ENCODE results near the gene CDK5RAP3. TPM values are rescaled to one million over a fixed set of nuclear protein-coding genes. Genes with fewer than 3 reads are reported as not detected.

The CDK5RAP3 gene
- polyA plus RNA-seq, 1 of the 3 experiments (the other 2 are of a cell fraction): 208 TPM

GRCh38 chr17:48004983-48005382 is 34.1 kb downstream of the CDK5RAP3 start:
- no peak for DNase-seq
- Histone ChIP-seq H3K27me3 (ENCODE audit: insufficient read depth) (no peaks in the 10 kb centered on the region), H3K4me1 (ENCODE audit: control insufficient read depth in 1 of 2, insufficient read depth in 2 of 2, low read depth in 1 of 2, low read length in 1 of 2) (peaks cover 52 to 54% of the 10 kb centered on the region in 2 experiments), H3K4me2 (peak overlapping the region; percentile 72), H2AFZ (ENCODE audit: low read depth) (peak overlapping the region; percentile 91), H3K9me2 (no peaks in the 10 kb centered on the region), H3K79me2 (ENCODE audit: insufficient read depth) (no peaks in the 10 kb centered on the region), H3K9me3 (no peaks in the 10 kb centered on the region), H3K27ac (ENCODE audit: low read depth in 2 of 2, low read length in 1 of 2) (peak overlapping the region; percentile 99 to 100), H3F3A (replicated peaks; ENCODE audit: insufficient read depth) (peaks cover 44% of the 10 kb centered on the region), H3K4me3 (ENCODE audit: low read depth in 2 of 2, low read length in 1 of 2) (no peak overlapping the region), H3K9ac (peak overlapping the region; percentile 21), H4K20me1 (ENCODE audit: insufficient read depth) (no peaks in the 10 kb centered on the region), H3K36me3 (replicated peaks in 1 of 2; ENCODE audit: control insufficient read depth in 1 of 2, insufficient read depth in 2 of 2, low read length in 1 of 2) (no peaks in the 10 kb centered on the region)
- POLR2A ChIA-PET: interaction anchor here (2.2 to 9.0 kb wide), 4 partner anchors 10 to 43 kb away, joined by 15 to 223 read pairs (median 58); partner anchors contain the start of gene NFE2L1
- CTCF ChIA-PET: interaction anchor here (1.1 to 41.8 kb wide), 8 partner anchors 9 to 56 kb away, joined by 3 to 1752 read pairs (median 16); partner anchors contain the start of gene CDK5RAP3
- TF ChIP-seq CTCF (IDR thresholded peaks at IDR 0.05) (no peak), TAF1 (IDR thresholded peaks at IDR 0.05; ENCODE audit: borderline replicate concordance, low read depth, low read length) (no peak), MAX (IDR thresholded peaks at IDR 0.05; ENCODE audit: low read depth) (no peak), MXI1 (IDR thresholded peaks at IDR 0.05; ENCODE audit: low read depth, low read length) (no peak), FOXM1 (IDR thresholded peaks at IDR 0.05; ENCODE audit: low read depth) (no peak), FOSL2 (IDR thresholded peaks at IDR 0.05; ENCODE audit: borderline replicate concordance, low read depth) (no peak), ZBTB33 (IDR thresholded peaks at IDR 0.05; ENCODE audit: borderline replicate concordance, low read depth) (no peak), RCOR1 (IDR thresholded peaks at IDR 0.05; ENCODE audit: low read length) (0 out of 2 replicates have a peak, but pooled peaks have one; percentile 11), CHD2 (IDR thresholded peaks at IDR 0.05; ENCODE audit: low read length, partially characterized antibody) (peak; percentile 58), POLR2AphosphoS5 (IDR thresholded peaks at IDR 0.05; ENCODE audit: low read depth, low read length) (no peak), USF1 (IDR thresholded peaks at IDR 0.05; ENCODE audit: borderline replicate concordance, low read depth) (no peak), PBX3 (IDR thresholded peaks at IDR 0.05) (no peak), RXRA (IDR thresholded peaks at IDR 0.05; ENCODE audit: borderline replicate concordance, low read depth) (no peak), NRF1 (IDR thresholded peaks at IDR 0.05; ENCODE audit: low read depth, low read length) (no peak)
- WGBS (ENCODE audit: low lambda C conversion rate): 43% methylated on average over 3 of the region's 3 CpGs

All from SK-N-SH (cell line).